ENCODE measurements around the gene LRRC26.

Gene LRRC26

DNA sequence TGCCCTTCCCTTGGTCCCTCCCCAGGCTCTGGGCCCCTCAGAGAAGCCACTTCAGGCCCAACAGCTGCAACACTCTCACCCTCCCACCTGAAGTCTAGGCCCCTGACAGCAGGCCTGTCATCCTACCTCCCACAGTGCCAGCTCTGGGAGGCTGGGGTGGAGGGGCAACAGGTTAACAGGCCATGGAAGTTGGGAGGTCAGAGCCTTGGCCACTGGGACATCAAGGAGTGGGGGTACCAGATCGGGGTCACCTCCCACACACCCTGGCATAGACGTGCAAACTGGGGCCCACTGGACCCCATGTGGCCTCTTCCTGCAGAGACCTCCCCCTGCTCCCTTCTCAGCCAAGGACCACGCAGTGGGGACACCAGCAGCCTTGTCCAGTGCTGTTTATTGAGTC is 21.4 kb upstream of the LRRC26 start:
- H3K4me3 ChIP-seq (ENCODE audit: low read depth, low read length): no peak overlapping the region
- POLR2A ChIA-PET: interaction anchor here (2.1 kb wide), 1 partner anchor 10 kb away, joined by 8 read pairs; the partner anchor contains the start of gene TPRN
- TF ChIP-seq, protein P1, sequence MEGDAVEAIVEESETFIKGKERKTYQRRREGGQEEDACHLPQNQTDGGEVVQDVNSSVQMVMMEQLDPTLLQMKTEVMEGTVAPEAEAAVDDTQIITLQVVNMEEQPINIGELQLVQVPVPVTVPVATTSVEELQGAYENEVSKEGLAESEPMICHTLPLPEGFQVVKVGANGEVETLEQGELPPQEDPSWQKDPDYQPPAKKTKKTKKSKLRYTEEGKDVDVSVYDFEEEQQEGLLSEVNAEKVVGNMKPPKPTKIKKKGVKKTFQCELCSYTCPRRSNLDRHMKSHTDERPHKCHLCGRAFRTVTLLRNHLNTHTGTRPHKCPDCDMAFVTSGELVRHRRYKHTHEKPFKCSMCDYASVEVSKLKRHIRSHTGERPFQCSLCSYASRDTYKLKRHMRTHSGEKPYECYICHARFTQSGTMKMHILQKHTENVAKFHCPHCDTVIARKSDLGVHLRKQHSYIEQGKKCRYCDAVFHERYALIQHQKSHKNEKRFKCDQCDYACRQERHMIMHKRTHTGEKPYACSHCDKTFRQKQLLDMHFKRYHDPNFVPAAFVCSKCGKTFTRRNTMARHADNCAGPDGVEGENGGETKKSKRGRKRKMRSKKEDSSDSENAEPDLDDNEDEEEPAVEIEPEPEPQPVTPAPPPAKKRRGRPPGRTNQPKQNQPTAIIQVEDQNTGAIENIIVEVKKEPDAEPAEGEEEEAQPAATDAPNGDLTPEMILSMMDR (IDR thresholded peaks at IDR 0.05; ENCODE audit: insufficient read depth, low read length, missing control alignments): no peak
- no peak for DNase-seq (ENCODE audit: low read depth, low spot score)
- CTCF ChIA-PET: interaction anchor here (0.7 to 1.4 kb wide), 4 partner anchors 10 to 45 kb away, joined by 3 to 5 read pairs (median 4); partner anchors contain the start of gene TPRN

DNA sequence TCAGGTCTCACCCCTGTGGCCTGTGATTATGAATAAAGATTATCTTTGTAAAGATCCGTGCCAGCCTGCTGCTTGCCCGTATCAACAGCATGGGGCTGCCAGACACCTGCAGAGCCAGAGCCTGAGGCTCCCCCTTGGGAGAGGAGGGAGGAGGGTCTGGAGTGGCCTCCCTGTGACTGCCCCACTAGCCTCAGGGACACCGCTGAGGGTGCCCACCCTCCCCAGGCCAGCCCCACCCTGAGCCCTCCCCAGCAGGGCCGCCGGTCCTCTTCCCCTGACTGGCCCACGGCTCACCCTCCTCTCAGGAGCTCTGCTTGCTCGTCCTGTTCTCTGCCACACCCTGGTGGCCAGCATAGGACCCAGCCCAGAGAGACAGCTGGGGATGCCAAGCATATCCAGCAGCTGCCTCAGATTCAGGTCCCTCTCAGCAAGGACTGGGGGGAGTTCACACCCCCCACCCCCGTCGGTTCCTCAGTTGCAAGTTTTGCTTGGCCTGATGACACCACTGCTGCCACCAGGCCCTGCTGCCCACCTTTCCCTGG is 20.5 kb upstream of the LRRC26 start:
- ChIA-PET POLR2A (interaction anchor here (2.1 to 2.7 kb wide), 2 partner anchors 10 to 50 kb away, joined by 8 to 15 read pairs; partner anchors contain the start of genes TPRN and TUBB4B), CTCF (interaction anchor here (0.9 to 2.2 kb wide), 7 partner anchors 7 to 127 kb away, joined by 3 to 15 read pairs (median 6); partner anchors contain the start of genes RNF224 and TPRN)
- TF ChIP-seq, protein P1 (IDR thresholded peaks at IDR 0.05; ENCODE audit: insufficient read depth, low read length, missing control alignments): no peak
- H3K4me3 ChIP-seq (ENCODE audit: low read depth, low read length): no peak overlapping the region; the same call in 1 of the 2 replicates
- no peak for DNase-seq (ENCODE audit: low read depth, low spot score)

DNA sequence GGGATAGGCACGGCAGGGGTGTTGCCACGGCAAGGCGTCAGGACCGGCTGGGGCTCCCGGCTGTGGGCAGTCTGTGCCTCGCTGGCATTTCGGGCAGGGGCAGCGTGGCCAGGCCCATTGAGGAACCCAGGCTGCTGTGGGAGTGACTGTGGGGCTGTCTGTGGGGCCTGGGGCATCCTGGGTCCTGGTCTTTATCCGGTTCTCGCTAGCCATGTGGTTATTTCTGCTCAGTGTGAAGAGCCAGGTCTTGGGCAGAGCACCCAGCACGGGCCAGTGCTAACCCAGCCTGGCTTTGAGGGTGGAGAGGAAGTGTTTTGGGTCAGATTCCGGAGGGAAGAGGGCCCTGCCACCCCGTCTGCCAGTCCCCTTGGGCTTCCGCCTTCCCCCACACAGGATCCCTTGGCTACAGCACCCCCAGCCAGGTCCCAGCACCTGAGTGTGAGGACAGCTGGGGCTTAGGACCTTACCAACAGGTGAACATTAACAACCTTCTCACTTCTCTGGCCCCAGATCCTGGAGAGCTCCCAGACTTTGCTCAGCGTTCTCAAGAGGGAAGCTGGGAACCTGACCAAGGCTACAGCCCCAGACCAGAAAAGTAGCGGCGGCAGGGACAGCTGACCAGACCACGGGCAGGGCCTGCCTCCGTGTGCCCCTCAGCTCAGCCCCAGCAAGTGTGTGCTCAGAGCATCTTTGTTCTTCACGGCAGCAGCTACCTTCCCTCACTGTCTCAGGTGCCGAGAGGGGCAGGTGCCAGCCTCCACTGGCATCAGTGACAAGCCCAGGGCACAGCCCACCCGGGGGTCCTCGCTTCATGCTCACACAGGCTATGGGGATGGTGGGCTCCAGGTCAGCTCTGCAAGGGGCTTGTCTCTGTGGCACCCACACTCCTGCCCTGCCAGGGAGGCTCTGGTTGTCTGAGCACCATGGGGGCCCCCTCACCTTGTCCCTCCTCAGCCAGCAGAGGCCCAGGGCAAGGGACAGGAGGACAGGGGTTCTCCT is 19.7 kb upstream of the LRRC26 start:
- ChIA-PET POLR2A (interaction anchor here (0.6 to 2.7 kb wide), 9 partner anchors 9 to 70 kb away, joined by 3 to 15 read pairs (median 5); partner anchors contain the start of genes NDOR1, TMEM203, TPRN and TUBB4B), CTCF (interaction anchor here (1.0 to 3.4 kb wide), 12 partner anchors 8 to 126 kb away, joined by 3 to 30 read pairs (median 6); partner anchors contain the start of genes RNF224 and TPRN)
- DNase-seq (ENCODE audit: low read depth, low spot score): no peak
- peak overlapping the region; percentile 96 for H3K4me3 ChIP-seq (ENCODE audit: low read depth, low read length)
- TF ChIP-seq, protein P1 (IDR thresholded peaks at IDR 0.05; ENCODE audit: insufficient read depth, low read length, missing control alignments): no peak

DNA sequence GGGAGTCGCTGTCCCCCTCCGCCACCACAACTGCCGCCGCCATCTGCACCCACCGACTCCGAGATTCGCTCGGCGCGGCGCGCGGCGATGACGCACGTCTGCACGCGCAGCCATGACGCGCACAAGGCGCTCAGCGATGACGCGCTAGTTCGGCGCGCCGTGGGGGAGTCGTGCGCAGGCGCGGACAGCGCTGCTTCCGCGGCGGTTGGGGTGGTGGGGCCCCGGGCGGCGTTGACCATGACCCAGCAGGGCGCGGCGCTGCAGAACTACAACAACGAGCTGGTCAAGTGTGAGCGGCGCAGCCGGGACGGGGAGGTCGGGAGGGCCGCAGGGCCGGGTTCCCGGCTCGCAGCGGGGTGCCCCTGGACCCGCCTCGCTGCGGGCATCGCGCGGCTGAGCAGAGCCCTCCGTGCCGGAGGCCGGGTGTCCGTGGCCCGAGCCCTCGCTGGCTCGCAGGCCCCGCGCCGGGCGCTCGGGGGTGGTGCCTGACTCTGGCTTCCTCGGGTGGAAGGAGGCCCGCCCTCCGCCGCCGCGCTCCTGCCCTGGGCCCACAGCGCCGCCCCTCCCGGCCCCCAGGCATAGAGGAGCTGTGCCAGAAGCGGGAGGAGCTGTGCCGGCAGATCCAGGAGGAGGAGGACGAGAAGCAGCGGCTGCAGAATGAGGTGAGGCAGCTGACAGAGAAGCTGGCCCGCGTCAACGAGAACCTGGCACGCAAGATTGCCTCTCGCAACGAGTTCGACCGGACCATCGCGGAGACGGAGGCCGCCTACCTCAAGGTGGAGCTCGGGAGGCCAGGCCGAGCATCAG is 18.8 kb upstream of the LRRC26 start, which contains the start of the genes ANAPC2 and SSNA1:
ANAPC2 (minus strand) TSS at position 71 of the 807 bp plus-strand sequence; CDS start at position 43, 28 bp downstream.
SSNA1 (plus strand) TSS at position 187 of the 807 bp plus-strand sequence; CDS start at position 238, 51 bp downstream.
- peak within 1 kb of the TSS; percentile 96 for H3K4me3 ChIP-seq (ENCODE audit: low read depth, low read length)
- ChIA-PET POLR2A (interaction anchor here (0.6 to 2.7 kb wide), 13 partner anchors 10 to 128 kb away, joined by 3 to 15 read pairs (median 4); partner anchors contain the start of genes NDOR1, RNF224, TMEM203 and TPRN), CTCF (interaction anchor here (1.0 to 3.4 kb wide), 11 partner anchors 9 to 75 kb away, joined by 3 to 30 read pairs (median 6); partner anchors contain the start of genes RNF224 and TPRN)
- TF ChIP-seq, protein P1 (IDR thresholded peaks at IDR 0.05; ENCODE audit: insufficient read depth, low read length, missing control alignments): peak; percentile 62
- DNase-seq (ENCODE audit: low read depth, low spot score): peak; percentile 36

DNA sequence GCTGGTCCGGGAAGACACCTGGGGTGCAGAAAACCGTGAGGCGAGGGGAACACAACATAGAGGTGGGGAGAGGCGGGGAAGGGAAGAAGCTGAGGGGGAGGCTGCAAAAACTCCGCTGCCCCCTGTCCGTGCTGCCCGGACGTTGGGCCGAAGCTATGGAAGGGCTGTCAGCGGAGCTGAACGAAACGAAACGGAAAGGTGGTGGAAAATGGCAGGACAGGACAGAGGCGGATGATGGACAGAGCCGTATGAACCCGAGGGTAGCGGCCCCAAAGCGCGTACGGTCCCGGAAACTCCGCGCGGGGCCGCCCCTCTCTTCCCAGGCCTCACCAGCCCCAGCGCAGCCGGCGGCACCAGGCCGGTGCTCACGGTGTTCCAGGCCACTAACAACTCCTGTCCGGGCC is 18.2 kb upstream of the LRRC26 start:
- no peak for DNase-seq (ENCODE audit: low read depth, low spot score)
- ChIA-PET CTCF (interaction anchor here (1.3 to 3.4 kb wide), 7 partner anchors 10 to 54 kb away, joined by 4 to 30 read pairs (median 10); partner anchors contain the start of genes RNF224 and TMEM210), POLR2A (interaction anchor here (1.0 to 2.7 kb wide), 8 partner anchors 11 to 58 kb away, joined by 3 to 15 read pairs (median 5); partner anchors contain the start of genes RNF224, TPRN and TUBB4B)
- TF ChIP-seq, protein P1 (IDR thresholded peaks at IDR 0.05; ENCODE audit: insufficient read depth, low read length, missing control alignments): no peak
- peak overlapping the region; percentile 96 for H3K4me3 ChIP-seq (ENCODE audit: low read depth, low read length)

Data from AG04449 (cell line).